ENCODE measurements around the gene ALDH5A1.

DNA sequence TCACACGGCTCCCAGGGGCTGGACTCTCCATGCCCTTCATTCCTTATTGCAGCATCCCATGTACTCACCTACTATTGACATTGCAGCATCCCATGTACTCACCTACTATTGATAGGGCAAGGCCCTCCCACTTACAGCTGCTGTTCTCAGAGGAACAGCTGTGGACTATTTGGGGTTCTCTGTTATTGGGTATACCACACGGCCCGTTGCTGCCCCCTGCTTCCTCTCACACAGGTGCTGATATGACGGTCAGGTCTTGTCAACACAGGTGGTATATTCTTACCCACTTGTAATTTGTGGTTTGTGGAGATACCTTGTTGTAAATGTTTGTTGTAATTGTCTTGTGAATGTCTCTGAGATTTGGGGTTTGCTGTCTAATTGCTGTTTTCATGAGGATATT is 18.8 kb downstream of the ALDH5A1 start:
- TF ChIP-seq, protein P1, sequence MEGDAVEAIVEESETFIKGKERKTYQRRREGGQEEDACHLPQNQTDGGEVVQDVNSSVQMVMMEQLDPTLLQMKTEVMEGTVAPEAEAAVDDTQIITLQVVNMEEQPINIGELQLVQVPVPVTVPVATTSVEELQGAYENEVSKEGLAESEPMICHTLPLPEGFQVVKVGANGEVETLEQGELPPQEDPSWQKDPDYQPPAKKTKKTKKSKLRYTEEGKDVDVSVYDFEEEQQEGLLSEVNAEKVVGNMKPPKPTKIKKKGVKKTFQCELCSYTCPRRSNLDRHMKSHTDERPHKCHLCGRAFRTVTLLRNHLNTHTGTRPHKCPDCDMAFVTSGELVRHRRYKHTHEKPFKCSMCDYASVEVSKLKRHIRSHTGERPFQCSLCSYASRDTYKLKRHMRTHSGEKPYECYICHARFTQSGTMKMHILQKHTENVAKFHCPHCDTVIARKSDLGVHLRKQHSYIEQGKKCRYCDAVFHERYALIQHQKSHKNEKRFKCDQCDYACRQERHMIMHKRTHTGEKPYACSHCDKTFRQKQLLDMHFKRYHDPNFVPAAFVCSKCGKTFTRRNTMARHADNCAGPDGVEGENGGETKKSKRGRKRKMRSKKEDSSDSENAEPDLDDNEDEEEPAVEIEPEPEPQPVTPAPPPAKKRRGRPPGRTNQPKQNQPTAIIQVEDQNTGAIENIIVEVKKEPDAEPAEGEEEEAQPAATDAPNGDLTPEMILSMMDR (IDR thresholded peaks at IDR 0.05): no peak
- TF ChIP-seq POLR2A (IDR thresholded peaks at IDR 0.05): no peak

Measured in lower leg skin (tissue), 3 donors.